ENCODE data around the gene MACROH2A1. TPM values are rescaled to one million over a fixed set of nuclear protein-coding genes. Genes with fewer than 3 reads are reported as not detected.

The MACROH2A1 gene
- total and polyA plus RNA-seq, 10 of the 15 experiments (the other 5 are each of a cell fraction or from before 2014, with no cell fraction given): 45.7 to 230 (median 196) TPM

GRCh38 chr5:135385576-135385975 is 13.5 kb downstream of the MACROH2A1 start:
- Histone ChIP-seq H3K9ac (ENCODE audit: control insufficient read depth, insufficient read depth, low read length) (no peak overlapping the region), H3K79me2 (ENCODE audit: control insufficient read depth, insufficient read depth, low read length) (peaks cover 8% of the 10 kb centered on the region), H3K36me3 (ENCODE audit: control insufficient read depth in 2 of 2, insufficient read depth in 2 of 2, low read length in 1 of 2) (peaks cover 33 to 45% of the 10 kb centered on the region in 2 experiments), H3K9me3 (replicated peaks; ENCODE audit: control insufficient read depth, insufficient read depth, low read length) (no peaks in the 10 kb centered on the region), H3K27me3 (replicated peaks in 1 of 2; ENCODE audit: control insufficient read depth in 2 of 2, insufficient read depth in 2 of 2, low read length in 1 of 2) (no peaks in the 10 kb centered on the region), H3K4me1 (ENCODE audit: control insufficient read depth, insufficient read depth, low read length) (no peaks in the 10 kb centered on the region), H3K27ac (ENCODE audit: control insufficient read depth, insufficient read depth) (no peak overlapping the region), H3K4me2 (ENCODE audit: control insufficient read depth, insufficient read depth) (no peak overlapping the region), H3K4me3 (no peak overlapping the region), H2AFZ (ENCODE audit: control insufficient read depth, low read depth, low read length) (no peak overlapping the region), H4K20me1 (ENCODE audit: control insufficient read depth, insufficient read depth) (no peaks in the 10 kb centered on the region; the same call in none of the 2 replicates)
- RAD21 ChIA-PET (ENCODE audit: unreplicated experiment): interaction anchor here (0.7 kb wide), 1 partner anchor 181 kb away, joined by 3 read pairs; no protein-coding TSS in a partner anchor
- in situ Hi-C loops (cut with MboI) (no loop called here), intact Hi-C loops (cut with micrococcal nuclease; ENCODE audit: unreplicated experiment) (no loop called here)
- POLR2A ChIA-PET: no interaction called here
- FAIRE-seq: no peak
- no peak for DNase-seq (ENCODE audit: low read depth, low spot score)
- SMC1A ChIA-PET (ENCODE audit: uncharacterized antibody, unreplicated experiment): no interaction called here
- WGBS (ENCODE audit: insufficient coverage, insufficient replicate concordance, low lambda C conversion rate, missing lambda C conversion rate): 87% methylated on average over 3 of the region's 3 CpGs
- BruUV-seq (replicated peaks): no TSS peak
- no peak for ATAC-seq
- TF ChIP-seq ZNF687 (IDR thresholded peaks at IDR 0.05) (no peak), STAT3 (IDR thresholded peaks at IDR 0.05; ENCODE audit: low read depth, low read length) (no peak), SP1 (IDR thresholded peaks at IDR 0.05; ENCODE audit: low read depth, low read length) (no peak), RAD21 (IDR thresholded peaks at IDR 0.05; ENCODE audit: insufficient read depth, low read depth, low read length) (no peak), BMI1 (IDR thresholded peaks at IDR 0.05; ENCODE audit: borderline replicate concordance) (no peak), CBFB (IDR thresholded peaks at IDR 0.05; ENCODE audit: low read depth) (no peak), RFX5 (IDR thresholded peaks at IDR 0.05; ENCODE audit: low read depth, low read length) (no peak), USF1 (IDR thresholded peaks at IDR 0.05; ENCODE audit: borderline replicate concordance, extremely low read length, insufficient read depth, low read depth, low read length) (no peak), GATAD2B (conservative IDR thresholded peaks at IDR 0.05; ENCODE audit: low read depth) (no peak), ZBTB40 (IDR thresholded peaks at IDR 0.05; ENCODE audit: borderline replicate concordance) (no peak)
- CTCF ChIA-PET: no interaction called here
